GM23338 (cell line): ENCODE results near the gene PTH1R. TPM values are rescaled to one million over a fixed set of nuclear protein-coding genes. Genes with fewer than 3 reads are reported as not detected.

Experiments
- ATAC-seq: fragments of 200-7000 bp; cut with Tn5 transposase; 3 replicates; pipeline ENCODE4 v1.9.1; 2020
- DNase-seq: peaks from one replicate; pipeline ENCODE4 v3.0.0-alpha.2; 2015; ENCODE audit warnings: low spot score
- H2AFZ ChIP-seq: fragments of 200-600 bp; sonication (generic); 2 replicates; pipeline ENCODE4 v1.8.0; 2016; ENCODE audit warnings: antibody characterized with exemption, mild to moderate bottlenecking, moderate library complexity
- H3F3A ChIP-seq: fragments of 200-600 bp; sonication (generic); replicated peaks from 2 replicates; pipeline ENCODE4 v1.8.0; 2017; ENCODE audit warnings: antibody characterized with exemption, mixed run types, low read depth
- H3K27ac ChIP-seq: fragments of 200-600 bp; sonication (generic); 2 replicates; pipeline ENCODE4 v1.6.1; 2016; ENCODE audit warnings: low read depth
- H3K27me3 ChIP-seq: fragments of 200-600 bp; sonication (generic); 2 replicates; pipeline ENCODE4 v1.8.0; 2016; ENCODE audit warnings: mild to moderate bottlenecking, mixed run types, moderate library complexity; ENCODE audit not compliant: insufficient read depth
- H3K36me3 ChIP-seq: fragments of 200-600 bp; sonication (generic); 2 replicates; pipeline ENCODE4 v1.8.0; 2016; ENCODE audit warnings: mild to moderate bottlenecking; ENCODE audit not compliant: insufficient read depth
- H3K4me1 ChIP-seq: fragments of 200-600 bp; sonication (generic); 2 replicates; pipeline ENCODE4 v1.8.0; 2016; ENCODE audit warnings: mild to moderate bottlenecking, moderate library complexity; ENCODE audit not compliant: insufficient read depth
- H3K4me2 ChIP-seq: fragments of 200-600 bp; sonication (generic); 2 replicates; pipeline ENCODE4 v1.7.1; 2017; ENCODE audit warnings: mixed run types
- H3K4me3 ChIP-seq: fragments of 200-600 bp; sonication (generic); 2 replicates; pipeline ENCODE4 v1.6.1; 2016; ENCODE audit warnings: mixed run types
- H3K79me2 ChIP-seq: fragments of 200-600 bp; sonication (generic); replicated peaks from 2 replicates; pipeline ENCODE4 v1.8.0; 2017; ENCODE audit warnings: mild to moderate bottlenecking; ENCODE audit not compliant: insufficient read depth
- H3K9me2 ChIP-seq: fragments of 200-600 bp; sonication (generic); 2 replicates; pipeline ENCODE4 v1.8.0; 2017; ENCODE audit not compliant: insufficient read depth
- H4K20me1 ChIP-seq: fragments of 200-600 bp; sonication (generic); replicated peaks from 2 replicates; pipeline ENCODE4 v1.8.0; 2017; ENCODE audit warnings: mild to moderate bottlenecking; ENCODE audit not compliant: insufficient read depth
- H3K27ac Mint-ChIP-seq: 2 replicates; pipeline ENCODE4 v1.8.0; 2020; ENCODE audit warnings: inconsistent platforms, mild to moderate bottlenecking, moderate library complexity, mixed read lengths
- H3K27me3 Mint-ChIP-seq: 3 replicates; pipeline ENCODE4 v1.8.0; 2022; ENCODE audit warnings: low read depth, mild to moderate bottlenecking, moderate library complexity, mixed read lengths, inconsistent platforms; ENCODE audit not compliant: insufficient read depth, poor library complexity
- H3K36me3 Mint-ChIP-seq: 3 replicates; pipeline ENCODE4 v1.8.0; 2021; ENCODE audit warnings: low read depth, mild to moderate bottlenecking, inconsistent platforms, moderate library complexity, mixed read lengths
- H3K4me1 Mint-ChIP-seq: 3 replicates; pipeline ENCODE4 v1.8.0; 2020; ENCODE audit warnings: mild to moderate bottlenecking, inconsistent platforms, mixed read lengths
- H3K4me3 Mint-ChIP-seq: 3 replicates; pipeline ENCODE4 v1.8.0; 2021; ENCODE audit warnings: moderate library complexity, mild to moderate bottlenecking, inconsistent platforms, mixed read lengths
- H3K9me3 Mint-ChIP-seq: 3 replicates; pipeline ENCODE4 v1.8.0; 2020; ENCODE audit warnings: moderate library complexity, mild to moderate bottlenecking, inconsistent platforms, mixed read lengths
- CREB1 ChIP-seq: fragments of 250-450 bp; sonication (Bioruptor Pico); IDR thresholded peaks from 2 replicates; pipeline ENCODE4 v1.5.0; 2020; ENCODE audit warnings: low read depth, mild to moderate bottlenecking, moderate library complexity
- CTCF ChIP-seq, 2 experiments: fragments of 200-600 bp in 1 of 2; sonication (generic) in 1 of 2; conservative IDR thresholded peaks; 2 replicates each; pipeline versions ENCODE4 v1.5.1 to v1.6.1; 2016 to 2017; ENCODE audit warnings: antibody characterized with exemption in 2 of 2, low read depth in 2 of 2, mild to moderate bottlenecking in 2 of 2, moderate library complexity in 1 of 2
- ETS1 ChIP-seq: IDR thresholded peaks from 2 replicates; pipeline ENCODE4 v1.6.1; 2016; ENCODE audit warnings: antibody characterized with exemption
- EZH2 ChIP-seq: fragments of 200-600 bp; sonication (generic); IDR thresholded peaks from one replicate; pipeline ENCODE4 v1.8.0; 2017; ENCODE audit warnings: antibody characterized with exemption, mild to moderate bottlenecking, low read depth; ENCODE audit not compliant: unreplicated experiment
- EZH2phosphoT487 ChIP-seq: fragments of 200-600 bp; sonication (generic); IDR thresholded peaks from one replicate; pipeline ENCODE4 v1.8.1; 2018; ENCODE audit warnings: antibody characterized with exemption; ENCODE audit not compliant: unreplicated experiment
- JUNB ChIP-seq: IDR thresholded peaks from one replicate; pipeline ENCODE4 v1.6.1; 2016; ENCODE audit warnings: antibody characterized with exemption; ENCODE audit not compliant: unreplicated experiment
- NANOG ChIP-seq: IDR thresholded peaks from 2 replicates; pipeline ENCODE4 v1.6.1; 2016; ENCODE audit warnings: antibody characterized with exemption, borderline replicate concordance
- POLR2AphosphoS5 ChIP-seq: IDR thresholded peaks from 2 replicates; pipeline ENCODE4 v1.6.1; 2016; ENCODE audit warnings: antibody characterized with exemption, low read depth
- REST ChIP-seq: IDR thresholded peaks from one replicate; pipeline ENCODE4 v1.6.1; 2018; ENCODE audit warnings: antibody characterized with exemption; ENCODE audit not compliant: unreplicated experiment
- STAT1 ChIP-seq: IDR thresholded peaks from one replicate; pipeline ENCODE4 v1.6.1; 2016; ENCODE audit warnings: antibody characterized with exemption; ENCODE audit not compliant: unreplicated experiment
- ZNF114 ChIP-seq: fragments of 250-450 bp; sonication (Bioruptor Pico); IDR thresholded peaks from 2 replicates; pipeline ENCODE4 v1.5.0; 2020; ENCODE audit warnings: mild to moderate bottlenecking, moderate library complexity
- ZNF331 ChIP-seq: fragments of 250-450 bp; sonication (Bioruptor Pico); IDR thresholded peaks from 2 replicates; pipeline ENCODE4 v1.5.0; 2020; ENCODE audit warnings: low read depth, mild to moderate bottlenecking, moderate library complexity
- ZNF462 ChIP-seq: fragments of 250-450 bp; sonication (Bioruptor Pico); IDR thresholded peaks from 2 replicates; pipeline ENCODE4 v1.5.0; 2020; ENCODE audit warnings: mild to moderate bottlenecking, moderate library complexity
- polyA plus RNA-seq: library from polyadenylated mRNA; unstranded; fragments of >200 nt; fragmentation: Nextera tagmentation; extraction: Ambion mirVana; gene quantifications from 2 replicates; pipeline ENCODE4 v1.2.1, GENCODE V29; 2016
- total RNA-seq: library from RNA; depleted of rRNA; stranded (reverse); fragments of >200 nt; shearing (Covaris generic); gene quantifications from 2 replicates; pipeline ENCODE4 v1.2.3, GENCODE V29; 2014

PTH1R gene
- total and polyA plus RNA-seq, 2 experiments from 2014 or later, result 1.3 to 1.9 TPM

GRCh38 chr3:46867550-46867898 lies 10.0 kb upstream of the PTH1R start (continued):
- TF ChIP-seq EZH2 (no peak), ZNF114 (no peak)

GRCh38 chr3:46868287-46868686 lies 9.2 kb upstream of the PTH1R start:
- no peaks in the 10 kb centered on the region for H3K27me3 ChIP-seq
- Mint-ChIP-seq H3K9me3 (no peaks in the 10 kb centered on the region), H3K27ac (no peak overlapping the region), H3K4me3 (no peak overlapping the region), H3K4me1 (peaks cover 7% of the 10 kb centered on the region), H3K36me3 (no peaks in the 10 kb centered on the region), H3K27me3 (peaks cover 22% of the 10 kb centered on the region)
- TF ChIP-seq REST (no peak), ZNF114 (no peak), NANOG (no peak), ZNF462 (CRISPR knock-in tag) (no peak), JUNB (no peak), CREB1 (CRISPR knock-in tag) (no peak), STAT1 (no peak), POLR2AphosphoS5 (no peak), ETS1 (no peak), EZH2phosphoT487 (no peak), ZNF331 (CRISPR knock-in tag) (no peak), EZH2 (no peak), CTCF (conservative IDR thresholded peaks at IDR 0.05; ENCODE audit: low read depth in 2 of 2) (no peak)
- DNase-seq, result no peak
- no peaks in the 10 kb centered on the region for H3K4me1 ChIP-seq
- H3K4me2 ChIP-seq, result no peak overlapping the region
- ATAC-seq, result no peak
- no peak overlapping the region for H3K4me3 ChIP-seq
- no peaks in the 10 kb centered on the region for H3F3A ChIP-seq
- no peaks in the 10 kb centered on the region for H3K36me3 ChIP-seq
- no peak overlapping the region for H3K27ac ChIP-seq
- H2AFZ ChIP-seq, result no peak overlapping the region
- no peaks in the 10 kb centered on the region for H3K9me2 ChIP-seq
- H3K79me2 ChIP-seq, result no peaks in the 10 kb centered on the region
- no peaks in the 10 kb centered on the region for H4K20me1 ChIP-seq
